ENCODE data around the gene GATA6. TPM values are rescaled to one million over a fixed set of nuclear protein-coding genes. Genes with fewer than 3 reads are reported as not detected.
A peak's percentile ranks its signal among the peaks of the same experiment; 100 is the strongest.
"Not testable (repeated sequence)": the region's sequence is repeated elsewhere in the genome, so short reads cannot be mapped to it uniquely, and the experiment has no call there.

Gene GATA6
- total RNA-seq, 1 experiment from 2014 or later = 73.8 TPM

DNA sequence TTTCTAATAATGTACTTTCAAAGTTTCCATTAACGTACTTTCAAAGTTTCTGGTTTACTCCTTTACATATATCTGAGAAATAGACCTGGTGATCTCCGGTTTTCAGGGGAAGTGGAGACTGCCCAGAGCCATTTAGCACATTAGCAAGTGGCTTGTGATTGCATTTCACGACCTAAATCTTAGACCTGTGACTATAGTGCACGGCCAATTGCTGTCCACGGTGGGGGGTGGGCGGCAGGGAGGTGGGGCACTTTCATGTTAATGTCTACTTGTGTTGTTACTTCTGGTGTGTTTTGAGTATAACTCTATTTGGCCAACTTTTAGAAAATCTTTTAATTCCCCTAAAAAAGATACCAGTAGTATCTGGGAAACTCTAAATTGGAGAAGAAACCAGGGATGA is 11.3 kb downstream of the GATA6 start:
- DNase-seq (ENCODE audit: low spot score) = no peak

DNA sequence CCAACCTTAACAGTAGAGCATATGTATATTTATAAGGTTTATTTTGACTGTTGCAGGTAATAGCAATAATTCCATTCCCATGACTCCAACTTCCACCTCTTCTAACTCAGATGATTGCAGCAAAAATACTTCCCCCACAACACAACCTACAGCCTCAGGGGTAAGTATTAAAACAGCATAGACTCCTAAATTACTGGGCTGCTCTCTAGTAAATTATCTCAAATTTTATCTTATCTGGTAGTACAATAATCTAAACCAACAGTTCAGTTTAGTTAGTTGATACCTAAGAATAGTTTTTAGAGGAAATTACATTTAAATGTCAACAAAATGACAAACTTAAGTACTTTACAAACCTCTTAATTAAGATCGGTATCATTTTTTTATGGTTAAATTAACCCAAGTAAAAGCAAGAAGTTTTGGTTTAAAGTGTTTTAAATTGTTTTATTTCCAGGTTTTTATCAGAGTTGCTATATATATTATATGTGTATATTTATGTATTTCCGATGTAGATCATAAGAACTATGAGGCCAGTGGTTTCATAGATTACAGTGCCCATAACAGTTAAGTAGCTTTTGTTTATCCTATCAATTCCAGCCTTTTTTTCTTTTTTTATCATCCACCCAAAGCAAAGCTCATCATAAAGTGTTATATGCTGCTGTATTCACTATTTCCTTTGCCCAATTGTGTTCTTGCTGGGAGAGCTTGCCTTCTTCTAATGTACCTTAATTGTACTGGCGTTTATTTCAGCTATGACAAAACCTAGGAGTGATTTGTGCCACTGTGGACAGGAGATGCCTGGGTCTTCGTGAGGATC is 13.7 kb downstream of the GATA6 start:
- DNase-seq (ENCODE audit: low spot score) = no peak

DNA sequence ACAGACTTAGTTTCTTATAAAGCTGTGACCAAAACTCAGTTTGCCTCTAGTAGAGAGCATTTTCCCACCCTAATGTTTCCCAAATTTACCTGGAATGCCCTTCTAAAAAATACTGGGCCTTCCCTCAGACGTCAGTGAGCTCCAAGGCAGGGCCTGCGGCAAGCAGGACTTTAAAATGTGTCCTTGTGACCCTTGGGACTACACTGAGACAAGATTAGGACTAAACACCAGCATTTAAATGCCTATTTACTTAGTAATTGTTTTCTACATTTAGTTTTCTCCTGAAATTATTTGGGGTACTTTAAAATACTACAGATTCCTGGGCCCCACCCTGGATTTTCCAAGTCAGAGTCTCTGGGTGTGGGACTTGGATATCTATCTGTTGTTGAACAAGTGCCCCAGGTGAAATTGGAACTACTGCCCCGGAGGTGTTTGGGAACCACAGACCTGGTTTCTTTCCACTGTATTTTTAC is 14.3 kb downstream of the GATA6 start:
- DNase-seq (ENCODE audit: low spot score) = no peak

DNA sequence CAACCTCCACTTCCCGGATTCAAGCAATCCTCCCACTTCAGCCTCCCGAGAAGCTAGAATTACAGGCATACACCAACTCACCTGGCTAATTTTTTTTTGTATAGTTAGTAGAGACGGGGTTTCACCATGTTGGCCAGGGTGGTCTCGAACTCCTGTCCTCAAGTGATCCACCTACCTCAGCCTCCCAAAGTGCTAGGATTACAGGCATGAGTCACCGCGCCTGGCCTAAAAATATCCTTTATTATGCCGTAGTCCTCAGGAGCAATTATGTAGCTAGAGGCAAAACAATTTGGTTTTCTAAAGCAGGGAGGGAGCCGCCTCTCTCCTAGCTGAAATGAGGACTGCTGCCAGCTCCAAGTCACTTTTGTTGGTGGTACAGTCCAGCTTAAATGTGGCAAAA is 15.2 kb downstream of the GATA6 start:
- DNase-seq (ENCODE audit: low spot score) = not testable (repeated sequence)

DNA sequence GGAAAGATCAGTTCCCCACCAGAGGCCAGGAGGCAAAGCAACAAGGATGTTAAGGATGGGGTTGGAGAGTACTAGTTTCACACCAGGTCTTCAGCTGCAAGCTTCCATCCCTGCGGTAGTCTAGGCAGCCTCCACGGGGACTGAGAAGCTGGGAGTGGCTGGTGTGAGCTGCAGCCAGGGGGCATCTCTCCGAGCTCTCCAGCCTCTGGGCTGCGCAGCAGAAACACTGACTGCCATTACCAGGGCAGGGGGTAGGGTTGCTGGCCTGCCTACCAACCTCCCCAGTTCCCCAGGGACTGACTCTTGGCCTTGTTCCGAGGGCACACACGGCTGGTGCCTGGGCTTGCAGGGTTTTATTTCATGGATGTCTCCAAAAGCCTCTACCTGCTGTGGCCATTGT is 15.9 kb downstream of the GATA6 start:
- DNase-seq (ENCODE audit: low spot score) = no peak

DNA sequence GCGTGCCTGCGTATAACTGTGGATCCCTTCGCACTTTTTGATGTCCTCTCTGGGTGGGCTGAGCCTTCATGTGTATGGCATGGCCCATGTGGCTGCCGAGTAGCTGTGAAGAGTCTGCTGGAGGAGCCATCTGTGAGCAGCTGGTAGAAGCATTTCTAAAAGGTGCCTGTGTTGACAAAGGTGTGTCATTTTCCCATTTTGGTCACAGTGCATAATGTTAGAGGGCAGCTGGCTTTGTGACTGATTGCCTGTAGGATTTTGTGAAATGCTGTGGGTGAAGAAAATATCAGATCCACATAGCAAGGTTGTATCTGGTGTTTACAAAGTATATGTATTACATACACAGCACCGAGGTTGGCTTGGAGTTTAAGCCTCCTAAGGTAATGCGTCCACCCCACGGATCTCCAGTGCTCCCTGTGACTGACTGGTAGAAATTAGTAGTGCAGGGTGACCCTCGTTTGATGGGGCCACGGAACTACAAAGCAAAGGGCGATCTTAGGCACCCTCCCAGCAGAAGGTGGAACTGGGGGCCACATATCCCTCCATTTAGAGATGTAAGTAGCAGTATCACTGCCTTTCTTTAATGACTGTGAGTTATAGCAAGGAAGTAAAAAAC is 16.5 kb downstream of the GATA6 start:
- DNase-seq (ENCODE audit: low spot score) = no peak

DNA sequence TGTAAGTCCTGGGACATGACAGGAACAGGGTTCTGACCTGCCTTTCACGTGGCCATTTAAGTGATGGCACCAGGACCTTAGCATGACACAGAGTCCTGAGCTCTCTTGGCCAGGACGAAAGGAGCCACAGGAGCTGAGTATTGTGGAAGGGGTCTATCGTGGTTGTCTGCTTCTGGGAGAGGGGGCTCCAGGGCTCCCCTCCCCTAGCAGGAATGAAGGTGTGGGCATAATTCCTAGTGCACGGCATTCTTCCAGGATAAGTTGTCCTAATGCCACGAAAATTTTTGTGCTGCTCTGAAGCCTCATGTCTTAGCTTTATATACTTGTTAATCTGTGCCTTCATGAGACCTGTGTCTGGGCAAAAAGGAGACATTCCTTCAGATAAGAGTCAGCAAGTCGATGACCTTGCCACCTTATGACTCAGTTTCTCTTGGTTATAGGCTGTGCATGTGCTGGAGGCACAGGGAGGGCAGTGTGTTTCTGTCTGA is 17.1 kb downstream of the GATA6 start:
- DNase-seq (ENCODE audit: low spot score) = no peak

DNA sequence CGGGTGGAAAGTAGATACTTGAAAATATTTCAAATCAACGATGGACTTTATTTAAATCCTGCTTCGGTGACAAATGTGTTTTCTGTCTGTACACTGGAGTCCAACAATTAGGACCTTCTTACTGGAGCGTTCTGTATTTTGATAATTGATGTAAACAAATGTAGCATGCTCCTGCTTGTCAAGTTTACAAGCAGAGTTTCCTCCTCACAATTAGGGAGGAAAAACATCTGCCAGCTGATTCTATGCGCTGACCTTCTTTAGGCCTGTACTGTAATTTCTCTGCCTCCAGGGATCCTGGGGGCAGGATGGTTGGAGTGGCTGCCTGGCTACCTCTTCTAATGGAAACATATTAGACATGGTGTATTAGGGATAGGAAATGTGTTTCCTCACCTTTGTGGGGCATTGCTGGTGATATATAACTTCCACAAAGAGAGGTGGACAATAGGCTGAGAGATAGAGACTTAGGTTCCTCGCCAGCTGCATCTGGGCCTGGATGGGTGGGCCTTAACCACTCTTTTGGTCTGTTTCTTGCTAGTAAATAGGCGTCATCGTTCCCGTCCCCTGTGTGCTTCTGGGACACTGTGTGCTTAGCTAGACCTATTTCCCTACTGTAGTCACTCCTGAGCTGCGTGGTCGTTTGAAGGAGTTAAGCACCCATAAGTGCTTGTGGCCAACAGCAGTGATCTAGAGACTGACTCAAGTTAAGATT is 19.3 kb downstream of the GATA6 start:
- DNase-seq (ENCODE audit: low spot score) = no peak

DNA sequence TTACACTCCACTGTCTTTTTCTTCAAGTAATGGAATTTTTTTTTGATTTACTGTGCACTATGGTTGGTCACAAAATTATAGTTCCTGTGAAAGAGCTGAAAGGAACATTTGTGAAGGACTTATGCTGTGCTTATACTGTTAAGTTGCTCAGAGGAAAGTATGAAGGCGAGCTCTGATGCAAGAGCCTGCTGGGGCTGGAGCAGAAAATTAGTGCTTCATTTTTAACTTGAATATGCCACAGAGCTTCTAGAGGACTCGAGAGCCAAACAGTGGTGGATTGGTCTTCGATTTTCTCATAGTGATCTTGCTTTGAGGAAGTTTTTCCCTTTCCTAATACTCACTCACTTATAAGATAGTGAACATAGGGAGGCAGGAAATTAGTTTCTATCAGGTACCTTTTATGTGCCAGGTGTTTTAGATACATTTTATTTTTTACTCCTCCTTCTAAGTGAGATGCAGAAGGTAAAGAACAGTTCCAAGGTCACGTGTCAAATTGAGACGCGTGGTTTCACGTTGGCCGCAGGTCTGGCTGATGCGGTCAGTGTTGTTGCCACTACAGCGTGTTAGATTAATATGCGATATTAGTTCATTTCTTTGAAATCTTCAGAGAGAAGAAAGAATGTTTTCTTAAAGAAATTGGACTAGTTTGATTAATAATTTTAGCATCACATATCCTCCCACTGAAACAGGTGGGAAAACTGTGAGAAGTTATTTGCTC is 20.2 kb downstream of the GATA6 start:
- no peak for DNase-seq (ENCODE audit: low spot score)

DNA sequence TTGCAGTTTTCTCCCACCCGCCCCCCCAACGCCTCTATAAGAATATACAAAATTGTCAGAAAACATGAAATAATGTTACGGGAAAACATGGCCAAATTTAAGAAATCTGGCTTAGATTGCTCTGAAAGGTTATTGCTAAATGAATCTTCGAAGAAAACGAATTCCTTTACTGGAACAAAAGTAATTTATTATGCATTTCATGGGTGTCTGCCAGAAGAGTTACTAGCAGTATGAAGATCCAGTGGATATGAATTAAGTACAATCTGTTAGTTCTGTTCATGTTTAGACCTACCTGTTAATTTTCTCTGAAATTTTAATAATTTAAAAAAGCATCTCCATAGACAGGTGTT is 21.9 kb downstream of the GATA6 start:
- peak; percentile 38 for DNase-seq (ENCODE audit: low spot score)

DNA sequence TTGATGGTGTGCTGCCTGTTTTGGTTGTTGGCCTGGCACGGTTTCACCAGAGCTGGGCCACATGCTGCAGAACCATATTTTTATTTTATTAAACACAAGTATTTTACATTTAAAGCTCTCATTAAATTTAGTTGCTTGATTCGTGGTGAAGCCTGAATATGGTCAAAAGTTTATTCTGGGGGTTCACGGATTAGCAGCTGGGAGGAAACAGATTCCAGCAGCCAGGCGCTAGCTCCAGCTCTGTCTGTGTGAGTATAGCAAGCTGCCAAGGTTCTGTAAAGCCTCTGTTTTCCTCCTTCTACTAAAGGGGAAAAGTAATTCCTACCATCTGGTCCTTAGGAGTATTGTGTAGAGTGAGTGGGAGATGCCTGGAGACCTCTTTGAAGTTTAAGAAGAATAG is 22.5 kb downstream of the GATA6 start:
- DNase-seq (ENCODE audit: low spot score) = no peak

DNA sequence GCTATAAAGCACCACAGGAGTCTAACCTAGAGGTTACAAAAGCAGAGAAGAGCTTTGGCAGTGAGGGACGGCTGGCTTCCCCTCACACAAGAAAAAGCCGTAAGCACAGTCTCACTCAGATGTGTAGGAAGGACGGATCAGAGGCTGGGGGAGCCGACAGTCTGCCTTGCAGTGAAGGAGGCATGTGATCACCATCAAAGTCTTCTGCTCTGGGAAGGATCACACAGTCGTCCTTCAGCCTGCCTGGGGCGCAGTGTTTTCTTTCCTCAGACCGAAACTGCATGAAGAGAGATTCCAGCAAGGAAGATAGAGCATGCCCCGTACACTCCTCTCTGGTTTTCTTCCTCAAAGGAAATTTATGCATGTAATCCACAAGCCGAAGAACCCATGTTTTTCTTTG is 24.1 kb downstream of the GATA6 start:
- peak; percentile 63 for DNase-seq (ENCODE audit: low spot score)

DNA sequence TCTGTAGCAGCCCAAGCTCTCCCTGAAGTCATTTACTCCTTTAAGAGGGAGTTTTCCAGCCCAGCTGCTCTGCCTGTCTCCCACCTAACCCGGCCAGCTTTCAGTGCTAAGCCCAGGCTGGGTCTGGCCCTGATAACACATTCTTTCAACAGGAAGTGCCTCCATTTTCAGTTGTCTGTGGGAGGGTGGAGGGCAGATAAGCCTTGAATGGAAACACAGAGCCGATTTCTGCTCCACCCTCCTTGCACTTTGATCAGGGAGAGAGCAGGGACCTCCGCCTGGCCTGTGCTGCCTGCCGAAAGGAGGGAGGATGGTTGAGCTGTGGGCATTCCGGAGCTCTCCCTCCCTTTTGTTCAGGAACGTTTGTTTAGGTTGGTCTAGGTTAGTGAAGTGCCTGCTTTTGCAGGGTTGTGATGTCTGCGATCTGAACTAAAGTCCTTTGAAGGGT is 24.8 kb downstream of the GATA6 start:
- peak; percentile 88 for DNase-seq (ENCODE audit: low spot score)

DNA sequence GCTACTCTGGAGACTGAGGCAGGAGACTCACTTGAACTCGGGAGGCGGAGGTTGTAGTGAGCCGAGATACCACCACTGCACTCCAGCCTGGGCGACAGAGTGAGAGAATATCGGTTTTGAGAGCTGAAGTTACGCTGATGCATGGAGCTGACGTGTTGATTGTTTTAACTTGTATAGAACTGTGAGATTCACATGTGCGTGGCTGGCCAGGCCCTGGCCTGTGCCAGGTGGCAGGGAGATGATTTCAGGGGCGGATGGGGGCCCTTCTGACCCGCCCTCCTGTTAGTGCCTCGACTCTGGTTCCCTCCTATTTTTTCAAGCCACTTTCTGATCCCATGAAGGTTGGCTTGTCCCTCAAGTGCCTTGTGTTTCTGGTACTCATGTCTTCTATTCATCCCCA is 25.7 kb downstream of the GATA6 start:
- DNase-seq (ENCODE audit: low spot score) = no peak

DNA sequence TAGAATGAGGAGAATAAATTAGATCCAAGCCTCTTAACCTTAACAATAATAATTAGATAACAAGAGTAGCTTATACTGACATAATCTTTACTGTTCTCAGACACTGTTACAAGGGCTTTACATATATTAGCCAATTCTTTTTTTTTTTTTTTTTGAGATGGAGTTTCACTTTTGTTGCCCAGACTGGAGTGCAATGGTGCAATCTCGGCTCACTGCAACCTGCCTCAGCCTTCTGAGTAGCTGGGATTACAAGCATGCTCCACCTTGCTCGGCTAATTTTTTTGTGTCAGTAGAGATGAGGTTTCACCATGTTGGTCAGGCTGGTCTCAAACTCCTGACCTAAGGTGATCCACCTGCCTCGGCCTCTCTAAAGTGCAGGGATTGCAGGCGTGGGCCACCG is 27.6 kb downstream of the GATA6 start:
- DNase-seq (ENCODE audit: low spot score) = not testable (repeated sequence)

DNA sequence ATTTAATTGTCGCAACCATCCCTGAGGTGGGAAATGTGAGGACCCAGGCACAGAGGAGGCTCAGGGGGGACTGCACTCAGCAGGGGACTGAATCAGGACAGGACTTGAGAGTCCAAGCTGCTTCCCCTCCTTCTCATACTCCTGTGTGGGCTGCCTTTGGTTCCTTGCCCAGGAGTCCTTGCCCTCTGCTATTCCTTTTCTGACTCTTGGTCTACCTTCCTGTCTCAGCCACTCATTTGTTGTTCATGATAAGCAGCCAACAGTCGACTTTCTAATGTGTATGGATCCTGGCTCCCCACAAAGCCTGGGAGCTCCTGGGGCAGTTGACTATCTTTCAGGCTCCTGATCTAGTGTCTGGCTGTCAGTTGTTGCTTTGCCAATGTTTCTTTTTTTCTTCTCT is 28.3 kb downstream of the GATA6 start:
- DNase-seq (ENCODE audit: low spot score) = no peak

DNA sequence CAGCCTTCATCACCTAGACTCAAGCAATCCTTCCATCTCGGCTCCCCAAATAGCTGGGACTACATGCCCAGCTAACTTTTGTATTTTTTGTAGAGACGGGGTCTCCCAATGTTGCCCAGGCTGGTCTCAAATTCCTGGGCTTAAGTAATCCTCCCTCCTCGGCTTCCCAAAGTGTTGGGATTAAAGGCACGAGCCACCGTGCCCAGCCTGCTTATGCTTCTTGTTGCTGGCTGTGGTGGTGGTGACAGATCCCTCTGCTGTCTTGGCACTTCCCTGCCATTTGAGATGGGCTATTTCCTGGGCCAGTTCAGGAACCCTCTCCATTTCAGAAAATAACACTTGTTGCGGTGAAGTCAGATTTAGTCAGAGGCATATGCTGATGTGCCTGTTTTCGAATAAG is 28.8 kb downstream of the GATA6 start:
- no peak for DNase-seq (ENCODE audit: low spot score)

DNA sequence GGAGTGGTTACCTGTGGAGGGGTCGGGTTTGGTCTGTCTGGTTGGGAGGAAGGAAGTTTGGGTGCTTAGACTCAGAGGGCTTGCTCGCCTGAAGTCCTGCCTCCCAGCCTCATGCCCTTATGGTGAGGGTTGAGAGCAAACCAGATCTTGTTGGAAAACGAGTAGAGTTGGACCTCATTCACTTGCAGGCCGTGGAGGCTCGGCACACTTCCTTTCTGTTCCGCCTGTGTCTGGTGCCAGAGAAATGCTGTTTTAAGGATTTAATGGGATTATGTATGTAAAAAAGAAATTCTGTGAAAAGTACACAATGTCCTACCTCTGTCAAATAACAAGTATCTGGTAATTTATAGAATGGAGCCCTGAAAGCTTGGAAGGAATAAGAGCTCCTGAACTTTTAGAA is 29.6 kb downstream of the GATA6 start:
- no peak for DNase-seq (ENCODE audit: low spot score)

DNA sequence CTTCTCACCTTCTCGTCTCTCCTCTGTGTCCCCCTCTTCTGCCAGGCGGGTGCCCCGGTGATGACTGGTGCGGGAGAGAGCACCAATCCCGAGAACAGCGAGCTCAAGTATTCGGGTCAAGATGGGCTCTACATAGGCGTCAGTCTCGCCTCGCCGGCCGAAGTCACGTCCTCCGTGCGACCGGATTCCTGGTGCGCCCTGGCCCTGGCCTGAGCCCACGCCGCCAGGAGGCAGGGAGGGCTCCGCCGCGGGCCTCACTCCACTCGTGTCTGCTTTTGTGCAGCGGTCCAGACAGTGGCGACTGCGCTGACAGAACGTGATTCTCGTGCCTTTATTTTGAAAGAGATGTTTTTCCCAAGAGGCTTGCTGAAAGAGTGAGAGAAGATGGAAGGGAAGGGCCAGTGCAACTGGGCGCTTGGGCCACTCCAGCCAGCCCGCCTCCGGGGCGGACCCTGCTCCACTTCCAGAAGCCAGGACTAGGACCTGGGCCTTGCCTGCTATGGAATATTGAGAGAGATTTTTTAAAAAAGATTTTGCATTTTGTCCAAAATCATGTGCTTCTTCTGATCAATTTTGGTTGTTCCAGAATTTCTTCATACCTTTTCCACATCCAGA is 31.3 kb downstream of the GATA6 start:
- DNase-seq (ENCODE audit: low spot score) = no peak

DNA sequence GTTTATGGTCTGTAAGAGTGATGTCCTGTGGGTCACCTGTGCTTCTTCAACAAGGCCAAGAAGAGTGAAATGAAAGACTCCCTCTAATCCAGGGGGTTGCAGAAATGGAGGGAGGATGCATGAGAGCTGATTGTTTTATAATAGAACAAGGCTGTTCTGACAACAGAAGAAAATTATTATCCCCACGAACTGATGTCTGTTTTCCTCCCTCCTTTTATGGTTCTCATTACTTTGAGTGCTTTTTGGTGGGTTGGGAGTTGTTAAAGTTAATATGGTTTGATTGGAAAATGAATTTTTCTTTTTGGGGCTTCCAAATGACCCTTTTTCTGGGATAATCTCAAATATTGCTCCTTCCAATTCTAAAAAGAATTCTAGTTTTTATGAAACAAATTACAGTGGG is 33.6 kb downstream of the GATA6 start:
- no peak for DNase-seq (ENCODE audit: low spot score)

DNA sequence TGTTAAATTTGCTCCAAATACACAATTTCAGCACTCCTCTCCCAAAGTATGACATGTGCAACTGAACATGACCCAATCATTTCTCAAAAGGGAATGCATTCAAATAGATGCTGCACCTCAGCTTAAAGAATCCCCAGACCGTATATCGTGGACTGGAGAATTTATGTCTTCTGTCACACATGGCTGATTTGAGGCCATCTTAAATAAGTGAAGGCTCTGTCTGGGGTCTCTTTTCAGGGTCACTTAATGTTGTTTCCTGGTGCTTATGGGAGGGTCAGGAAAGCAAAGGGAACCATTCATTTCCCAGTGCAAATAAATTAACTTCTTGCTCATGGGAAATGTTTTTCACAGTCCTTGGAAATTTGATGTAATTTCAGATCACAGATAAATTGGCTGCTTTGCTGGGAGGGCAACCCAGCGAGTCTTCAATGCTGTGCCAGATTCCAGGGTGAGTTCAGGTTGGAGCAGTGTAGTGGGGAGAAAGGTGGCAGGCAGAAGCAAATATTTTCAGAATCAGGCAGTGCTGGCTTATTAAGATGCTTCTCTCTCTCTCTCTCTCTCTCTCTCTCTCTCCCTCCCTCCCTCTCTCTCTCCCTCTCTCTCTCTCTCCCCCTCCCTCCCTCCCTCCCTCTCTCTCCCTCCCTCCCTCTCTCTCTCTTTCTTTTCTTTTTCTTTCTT is 34.3 kb downstream of the GATA6 start:
- no peak for DNase-seq (ENCODE audit: low spot score)
